ENCODE measurements around the gene FADS1.

- TF ChIP-seq, protein P1, sequence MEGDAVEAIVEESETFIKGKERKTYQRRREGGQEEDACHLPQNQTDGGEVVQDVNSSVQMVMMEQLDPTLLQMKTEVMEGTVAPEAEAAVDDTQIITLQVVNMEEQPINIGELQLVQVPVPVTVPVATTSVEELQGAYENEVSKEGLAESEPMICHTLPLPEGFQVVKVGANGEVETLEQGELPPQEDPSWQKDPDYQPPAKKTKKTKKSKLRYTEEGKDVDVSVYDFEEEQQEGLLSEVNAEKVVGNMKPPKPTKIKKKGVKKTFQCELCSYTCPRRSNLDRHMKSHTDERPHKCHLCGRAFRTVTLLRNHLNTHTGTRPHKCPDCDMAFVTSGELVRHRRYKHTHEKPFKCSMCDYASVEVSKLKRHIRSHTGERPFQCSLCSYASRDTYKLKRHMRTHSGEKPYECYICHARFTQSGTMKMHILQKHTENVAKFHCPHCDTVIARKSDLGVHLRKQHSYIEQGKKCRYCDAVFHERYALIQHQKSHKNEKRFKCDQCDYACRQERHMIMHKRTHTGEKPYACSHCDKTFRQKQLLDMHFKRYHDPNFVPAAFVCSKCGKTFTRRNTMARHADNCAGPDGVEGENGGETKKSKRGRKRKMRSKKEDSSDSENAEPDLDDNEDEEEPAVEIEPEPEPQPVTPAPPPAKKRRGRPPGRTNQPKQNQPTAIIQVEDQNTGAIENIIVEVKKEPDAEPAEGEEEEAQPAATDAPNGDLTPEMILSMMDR (IDR thresholded peaks at IDR 0.05) = no peak
- no peak for TF ChIP-seq EP300 (IDR thresholded peaks at IDR 0.05)
These were observed 14.2 kb downstream of the FADS1 start for GRCh38 chr11:61802605-61803004.
